ENCODE measurements around the gene ACSL5.

The ACSL5 gene
- 61.2 to 92.2 (median 74.7) reads per million in 3 experiments for total RNA-seq

DNA sequence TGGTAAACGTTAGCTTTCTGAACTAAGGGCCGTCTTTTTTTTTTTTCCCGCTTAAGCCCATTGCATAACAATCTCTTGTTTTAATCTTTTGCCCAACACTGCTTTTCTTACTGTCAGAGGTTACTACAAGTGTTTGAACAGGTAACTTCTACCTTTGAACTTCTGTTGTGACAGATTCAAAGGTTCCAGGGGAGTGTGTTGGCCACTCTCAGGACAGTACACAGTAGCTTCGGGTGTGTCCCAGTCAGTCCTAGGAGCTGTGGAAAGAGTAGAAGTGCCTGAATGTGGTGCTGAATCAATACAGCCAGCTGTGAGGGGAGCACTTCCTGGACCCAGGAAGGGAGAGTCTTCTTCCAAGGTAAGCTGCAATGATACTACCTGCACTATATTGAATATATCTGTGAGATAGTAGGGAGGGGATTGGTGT lies at the start of gene ACSL5:
ACSL5 (plus strand) TSS at position 205 of the 427 bp plus-strand sequence. CDS start 20,831 bp downstream, outside the sequence.
- no peak for DNase-seq

GRCh38 chr10:112327678-112328077 lies 46.2 kb upstream of the ACSL5 start:
- DNase-seq = no peak

DNA sequence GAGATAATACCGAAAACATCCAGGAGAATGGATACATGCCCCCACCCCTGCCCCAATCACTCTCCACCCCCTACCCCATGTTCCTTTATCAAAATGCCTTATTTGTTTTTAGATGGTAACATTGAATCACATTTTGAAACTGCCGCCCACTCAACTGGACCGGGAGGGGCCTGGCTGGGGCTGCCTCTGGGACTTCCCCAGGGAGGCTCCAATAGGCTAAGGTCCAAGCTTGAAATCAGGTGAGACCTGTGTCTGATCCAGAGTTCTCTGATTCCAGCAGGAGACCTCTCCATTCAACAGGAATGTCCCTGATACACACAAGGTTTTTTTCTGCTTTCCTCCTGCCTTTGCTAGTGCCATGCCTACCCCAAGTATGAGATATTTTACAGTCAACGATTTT lies 43.8 kb upstream of the ACSL5 start:
- no peak for DNase-seq

DNA sequence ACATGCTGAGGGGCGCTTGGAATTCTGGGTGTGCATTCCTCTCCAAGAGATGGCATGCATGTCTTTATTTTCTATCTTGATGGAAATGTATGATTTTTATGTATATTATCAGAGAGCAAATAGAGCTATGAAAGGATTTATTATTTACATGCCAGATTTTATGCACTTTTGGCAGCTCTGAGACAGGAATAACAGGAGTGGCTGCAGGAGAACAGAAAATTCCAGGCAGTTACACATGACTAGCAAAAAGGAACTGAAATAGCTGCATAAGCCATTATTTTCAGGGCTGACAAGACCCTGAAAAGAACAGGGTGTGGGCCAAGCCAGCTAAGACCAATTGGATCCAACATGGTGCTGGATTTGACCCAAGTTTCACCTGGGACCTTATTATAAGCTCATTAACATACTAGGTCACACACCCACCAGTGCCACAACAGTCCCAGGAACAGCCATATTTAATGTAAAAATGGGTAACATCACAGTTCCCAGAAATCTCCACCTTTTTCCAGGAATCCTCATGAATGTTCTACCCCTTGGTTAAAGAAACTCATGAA lies 43.2 kb upstream of the ACSL5 start:
- no peak for DNase-seq

DNA sequence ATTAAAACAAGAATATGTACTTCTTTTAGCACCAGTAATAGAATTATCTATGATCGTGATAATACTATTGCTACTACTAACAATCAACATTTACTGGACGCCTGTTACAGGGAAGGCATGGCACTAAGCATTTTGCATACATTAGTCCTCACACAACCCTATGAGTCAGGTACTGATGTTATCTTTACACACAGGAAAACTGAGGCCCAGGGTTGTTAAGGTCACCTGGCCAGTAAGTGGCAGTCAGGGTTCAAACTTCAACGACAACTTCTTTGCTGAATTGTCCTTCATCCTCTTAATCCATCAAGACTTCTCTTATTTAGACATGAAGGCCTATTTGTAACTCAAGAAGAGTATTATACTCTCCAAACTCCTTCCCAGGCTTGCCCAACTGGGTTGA lies 41.9 kb upstream of the ACSL5 start:
- DNase-seq = no peak

GRCh38 chr10:112332509-112333228 lies 41.2 kb upstream of the ACSL5 start:
- no peak for DNase-seq

DNA sequence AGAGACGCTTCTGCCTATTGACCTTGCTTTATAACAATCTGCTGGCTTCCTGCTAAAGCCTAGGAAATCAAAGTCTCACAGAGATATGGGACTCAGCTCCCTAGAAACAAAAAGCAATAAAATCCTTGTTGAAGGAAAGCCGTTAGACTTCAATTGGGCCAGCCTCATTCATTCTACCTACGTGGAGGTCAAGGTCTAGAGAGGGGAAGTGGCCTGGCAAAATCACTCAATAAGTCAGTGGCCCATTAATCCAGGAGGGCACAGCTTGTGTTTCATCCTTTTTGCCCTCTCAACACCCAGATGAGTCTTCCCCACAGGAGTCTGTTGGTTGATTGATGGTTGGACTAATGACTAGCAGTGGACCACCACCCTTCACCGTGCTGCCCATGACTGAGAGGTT lies 40.5 kb upstream of the ACSL5 start:
- no peak for DNase-seq

DNA sequence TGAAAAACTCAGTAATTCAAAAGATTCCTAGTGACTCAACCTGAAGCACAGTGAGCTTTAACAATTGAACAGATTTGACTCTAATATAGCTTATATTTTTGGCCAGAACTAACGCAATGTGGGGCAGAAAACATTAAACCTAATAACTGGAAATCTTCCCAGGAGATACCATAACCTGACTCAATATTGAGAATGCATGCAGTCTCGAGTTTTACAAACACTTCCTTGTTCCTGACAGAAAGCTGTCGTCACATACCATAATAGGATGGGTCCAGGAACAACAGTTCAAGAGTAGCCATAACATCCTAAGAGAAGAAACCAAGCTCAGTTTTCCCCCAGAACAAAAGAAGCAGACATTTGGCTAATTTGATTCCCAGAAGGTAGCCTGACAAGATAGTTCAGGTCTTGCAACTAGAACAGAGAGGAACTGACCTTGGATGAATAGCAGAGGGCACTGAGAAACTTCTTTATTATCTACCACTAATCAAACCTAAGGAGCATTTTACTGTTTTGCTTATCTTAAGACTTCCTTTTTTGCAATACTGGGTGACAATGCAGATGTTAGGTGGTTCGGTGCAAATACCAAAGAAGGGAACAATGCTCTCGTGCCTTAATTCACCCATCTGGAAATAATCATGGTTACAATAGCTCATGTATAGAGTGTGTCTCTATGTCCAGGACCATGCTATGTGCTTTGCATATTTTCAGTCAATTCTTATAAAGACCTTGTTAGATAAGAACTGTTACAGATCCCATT lies 38.6 kb upstream of the ACSL5 start:
- no peak for DNase-seq

GRCh38 chr10:112335868-112336265 lies 38.0 kb upstream of the ACSL5 start:
- no peak for DNase-seq

GRCh38 chr10:112336556-112337201 lies 37.2 kb upstream of the ACSL5 start:
- DNase-seq = no peak

DNA sequence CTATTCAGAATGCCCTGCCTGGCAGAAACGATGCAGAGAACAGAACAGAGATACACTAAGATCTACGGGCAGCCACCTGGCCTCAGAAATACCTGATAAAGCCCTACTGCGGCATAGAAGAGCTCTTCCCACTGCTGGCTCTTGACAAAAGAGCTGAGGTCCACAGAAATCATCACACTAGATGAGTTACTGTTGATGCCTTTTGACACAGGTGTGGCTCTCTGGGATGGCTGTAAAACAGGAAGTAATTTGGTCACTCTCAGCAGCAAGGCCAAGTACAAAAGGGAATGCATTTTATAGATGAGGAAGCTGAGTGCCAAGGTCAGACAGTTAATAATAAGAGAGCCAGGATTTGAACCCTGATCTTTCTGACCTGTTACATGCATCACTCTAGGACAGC lies 35.0 kb upstream of the ACSL5 start:
- no peak for DNase-seq

GRCh38 chr10:112340601-112341000 lies 33.3 kb upstream of the ACSL5 start:
- DNase-seq = no peak

- no peak for DNase-seq
These were observed 30.7 kb upstream of the ACSL5 start for GRCh38 chr10:112343056-112343806.

DNA sequence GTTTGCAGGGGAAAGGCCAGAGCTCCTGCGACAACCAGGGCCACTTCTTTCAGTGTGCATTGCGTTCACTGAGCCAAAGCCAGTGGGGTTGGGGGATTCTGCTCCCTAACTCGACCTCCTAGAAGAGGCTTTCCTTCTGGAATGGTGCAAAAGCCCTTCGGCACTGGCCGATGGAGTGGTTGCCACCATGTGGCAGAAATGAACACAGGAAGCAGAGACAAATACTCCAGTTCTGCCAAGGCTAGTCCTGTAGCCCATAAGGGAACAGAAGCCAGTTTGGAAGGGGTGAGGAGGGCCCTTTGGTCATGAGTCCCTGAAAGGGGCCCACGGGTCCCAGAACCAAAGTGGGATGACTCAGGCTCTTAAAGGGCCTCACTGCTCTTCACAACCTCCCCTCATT lies 29.7 kb upstream of the ACSL5 start:
- DNase-seq = no peak

- DNase-seq = no peak
These were observed 28.7 kb upstream of the ACSL5 start for GRCh38 chr10:112345202-112345601.

GRCh38 chr10:112345743-112346142 lies 28.2 kb upstream of the ACSL5 start:
- DNase-seq = no peak

DNA sequence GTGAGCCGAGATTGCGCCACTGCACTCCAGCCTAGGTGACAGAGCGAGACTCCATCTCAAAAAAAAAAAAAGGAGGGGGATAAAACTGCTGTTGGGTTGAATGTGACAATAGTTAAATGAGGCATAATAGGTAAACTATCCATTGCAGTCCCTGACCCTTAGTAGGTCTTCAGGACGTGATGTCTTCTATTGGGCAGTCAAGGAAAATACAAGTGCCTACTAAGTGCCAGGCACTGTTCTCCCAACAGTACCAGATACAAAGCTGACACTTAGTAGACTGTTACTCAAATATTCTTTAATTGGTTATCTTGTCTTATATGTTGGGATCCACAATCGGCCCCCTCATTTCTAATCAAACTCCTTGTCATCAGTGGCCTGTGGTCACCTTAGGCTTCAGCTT lies 27.1 kb upstream of the ACSL5 start:
- DNase-seq = no peak

DNA sequence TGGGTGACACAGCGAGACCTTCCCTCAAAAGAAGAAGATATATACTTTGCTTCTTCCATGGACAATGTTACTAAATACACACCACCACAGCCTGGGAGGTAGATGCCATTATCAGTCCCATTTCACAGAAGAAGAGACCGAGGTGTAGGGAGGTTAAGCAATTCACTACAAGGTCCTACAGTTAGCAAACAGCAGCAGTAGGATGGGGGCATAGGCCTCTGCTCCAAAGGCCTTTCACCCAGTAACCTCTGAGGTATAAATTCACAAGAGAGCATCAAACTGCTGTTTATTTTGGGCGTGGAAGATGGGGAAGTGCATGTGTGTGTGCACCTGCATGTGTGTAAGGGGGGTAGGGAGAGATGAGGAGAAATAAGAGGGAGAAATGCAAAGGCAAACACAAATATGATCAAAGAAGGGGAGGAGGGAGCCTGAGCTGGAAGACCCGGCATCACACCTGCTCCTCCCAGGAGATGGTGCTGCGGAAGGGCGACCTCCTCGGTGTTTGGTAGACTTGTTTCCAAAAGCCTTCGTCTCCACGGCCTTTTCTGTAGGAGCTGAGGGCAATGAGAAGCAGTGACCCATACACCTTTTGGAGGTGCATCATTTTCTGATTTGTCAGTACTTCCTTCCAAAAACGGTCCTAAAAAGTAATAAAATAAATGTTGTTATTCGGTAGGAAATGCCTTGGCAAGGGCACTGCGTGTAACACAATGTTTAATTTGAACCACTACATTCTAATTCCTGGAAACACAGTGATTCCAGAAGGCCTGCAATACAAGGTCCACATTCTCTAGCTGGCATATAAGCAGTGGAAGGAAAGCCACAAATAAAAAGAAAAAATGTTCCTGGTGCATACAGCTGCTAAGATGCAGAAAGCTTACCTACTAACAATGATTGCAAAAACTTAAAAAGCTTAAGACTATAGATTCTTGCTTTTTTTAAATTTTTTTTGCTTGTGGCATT lies 25.9 kb upstream of the ACSL5 start:
- no peak for DNase-seq

DNA sequence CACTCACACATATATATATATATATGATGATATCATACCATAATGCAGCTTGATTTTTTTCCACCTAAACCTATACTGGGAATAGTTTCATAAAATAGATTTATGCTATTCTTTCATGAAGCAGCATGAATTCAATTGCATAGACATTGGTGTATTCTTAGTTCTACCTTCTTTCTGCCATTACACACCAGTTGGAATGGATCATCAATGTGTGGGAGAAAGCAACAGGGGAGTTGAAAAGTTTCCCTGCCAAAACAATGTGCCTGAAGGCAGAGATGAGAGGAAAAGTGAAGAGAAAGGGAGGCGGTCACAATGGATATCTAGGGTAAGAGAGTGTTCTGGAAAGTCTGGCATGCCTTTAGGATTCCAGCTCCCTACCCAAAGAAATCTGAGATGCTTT lies 25.2 kb upstream of the ACSL5 start:
- DNase-seq = no peak

DNA sequence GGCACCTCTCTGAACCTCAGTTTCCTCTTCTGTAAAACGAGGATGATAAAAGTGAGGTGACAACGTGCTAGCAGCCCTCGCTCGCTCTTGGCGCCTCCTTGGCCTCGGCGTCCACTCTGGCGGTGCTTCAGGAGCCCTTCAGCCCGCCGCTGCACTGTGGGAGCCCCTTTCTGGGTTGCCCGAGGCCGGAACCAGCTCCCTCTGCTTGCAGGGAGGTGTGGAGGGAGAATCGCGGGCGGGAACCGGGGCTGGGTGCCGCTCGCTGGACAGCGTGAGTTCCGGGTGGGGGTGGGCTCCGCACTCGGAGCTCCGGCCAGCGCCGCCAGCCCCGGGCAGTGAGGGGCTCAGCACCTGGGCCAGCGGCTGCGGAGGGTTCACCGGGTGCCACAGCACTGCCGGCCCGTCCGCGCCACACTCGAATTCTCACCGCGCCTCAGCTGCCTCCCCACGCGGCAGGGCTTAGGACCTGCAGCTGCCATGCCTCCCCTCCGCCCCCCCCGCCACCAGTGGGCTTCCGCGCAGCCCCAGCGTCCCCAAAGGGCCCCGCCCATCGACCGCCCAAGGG lies 24.3 kb upstream of the ACSL5 start:
- no peak for DNase-seq

- DNase-seq = no peak
These were observed 22.8 kb upstream of the ACSL5 start for GRCh38 chr10:112351146-112351545.

Measured in central memory CD4-positive, alpha-beta T cell (primary cell).